Chondrocyte (in vitro differentiated cells): ENCODE results near the gene TSPAN9. TPM values are rescaled to one million over a fixed set of nuclear protein-coding genes. Genes with fewer than 3 reads are reported as not detected.

Experiments used
- DNase-seq: peaks from one replicate; pipeline ENCODE4 v3.0.0; 2021; ENCODE audit warnings: mixed read lengths, low spot score
- H3K27ac Mint-ChIP-seq: one replicate; pipeline ENCODE4 v1.8.0; 2021; ENCODE audit warnings: mild to moderate bottlenecking, moderate library complexity, mixed read lengths; ENCODE audit not compliant: unreplicated experiment
- H3K27me3 Mint-ChIP-seq: 2 replicates; pipeline ENCODE4 v1.8.0; 2021; ENCODE audit warnings: low read depth, mixed read lengths
- H3K36me3 Mint-ChIP-seq: 2 replicates; pipeline ENCODE4 v1.8.0; 2021; ENCODE audit warnings: low read depth, mixed read lengths
- H3K4me1 Mint-ChIP-seq: 2 replicates; pipeline ENCODE4 v1.8.0; 2021; ENCODE audit warnings: low read depth, mild to moderate bottlenecking, mixed read lengths
- H3K4me3 Mint-ChIP-seq: one replicate; pipeline ENCODE4 v1.8.0; 2021; ENCODE audit warnings: mild to moderate bottlenecking, moderate library complexity, mixed read lengths; ENCODE audit not compliant: unreplicated experiment
- H3K9me3 Mint-ChIP-seq: 2 replicates; pipeline ENCODE4 v1.8.0; 2021; ENCODE audit warnings: low read depth, mixed read lengths
- CTCF ChIP-seq: fragments of 200-600 bp; sonication (generic); IDR thresholded peaks from 2 replicates; pipeline ENCODE4 v1.5.0; 2021; ENCODE audit warnings: antibody characterized with exemption, mild to moderate bottlenecking, moderate library complexity
- total RNA-seq: library from RNA; stranded (reverse); gene quantifications from 3 replicates; pipeline ENCODE4 v1.2.1, GENCODE V29; 2021

Gene TSPAN9
- total RNA-seq, 1 donor from 2014 or later: 50.4 TPM

GRCh38 chr12:3085341-3086139 lies 8.4 kb downstream of the TSPAN9 start:
- H3K27me3 Mint-ChIP-seq: no peaks in the 10 kb centered on the region
- no peak overlapping the region for H3K27ac Mint-ChIP-seq
- H3K9me3 Mint-ChIP-seq: no peaks in the 10 kb centered on the region
- H3K36me3 Mint-ChIP-seq: peaks cover 3% of the 10 kb centered on the region
- H3K4me3 Mint-ChIP-seq: no peak overlapping the region
- H3K4me1 Mint-ChIP-seq: peaks cover 13% of the 10 kb centered on the region
- DNase-seq: no peak
- no peak for TF ChIP-seq CTCF

GRCh38 chr12:3086211-3086610 lies 9.0 kb downstream of the TSPAN9 start:
- Mint-ChIP-seq H3K36me3 (peaks cover 3% of the 10 kb centered on the region), H3K4me1 (peaks cover 13% of the 10 kb centered on the region), H3K9me3 (no peaks in the 10 kb centered on the region), H3K27ac (no peak overlapping the region), H3K27me3 (no peaks in the 10 kb centered on the region), H3K4me3 (no peak overlapping the region)
- no peak for DNase-seq
- TF ChIP-seq CTCF: no peak

- peaks cover 13% of the 10 kb centered on the region for H3K4me1 Mint-ChIP-seq
- no peak for DNase-seq
- no peak overlapping the region for H3K27ac Mint-ChIP-seq
These were observed 9.6 kb downstream of the TSPAN9 start for GRCh38 chr12:3086729-3087323.

GRCh38 chr12:3087758-3088650 lies 10.8 kb downstream of the TSPAN9 start:
- H3K4me3 Mint-ChIP-seq: no peak overlapping the region
- no peaks in the 10 kb centered on the region for H3K9me3 Mint-ChIP-seq
- no peak overlapping the region for H3K27ac Mint-ChIP-seq
- H3K36me3 Mint-ChIP-seq: peaks cover 3% of the 10 kb centered on the region
- peaks cover 6% of the 10 kb centered on the region for H3K4me1 Mint-ChIP-seq
- TF ChIP-seq CTCF: no peak
- no peaks in the 10 kb centered on the region for H3K27me3 Mint-ChIP-seq
- no peak for DNase-seq

More at GRCh38 chr12:3086729-3087323, 9.6 kb downstream of the TSPAN9 start:
- no peaks in the 10 kb centered on the region for H3K27me3 Mint-ChIP-seq
- H3K4me3 Mint-ChIP-seq: no peak overlapping the region
- peaks cover 3% of the 10 kb centered on the region for H3K36me3 Mint-ChIP-seq
- H3K9me3 Mint-ChIP-seq: no peaks in the 10 kb centered on the region
- TF ChIP-seq CTCF: no peak

GRCh38 chr12:3089588-3089987 lies 12.4 kb downstream of the TSPAN9 start:
- peaks cover 3% of the 10 kb centered on the region for H3K36me3 Mint-ChIP-seq
- no peaks in the 10 kb centered on the region for H3K27me3 Mint-ChIP-seq
- DNase-seq: no peak
- no peak overlapping the region for H3K27ac Mint-ChIP-seq
- no peak for TF ChIP-seq CTCF
- peaks cover 3% of the 10 kb centered on the region for H3K4me1 Mint-ChIP-seq
- no peaks in the 10 kb centered on the region for H3K9me3 Mint-ChIP-seq
- H3K4me3 Mint-ChIP-seq: no peak overlapping the region
